ENCODE measurements around the gene PERM1.

The PERM1 gene

GRCh38 chr1:964691-965525 lies 17.0 kb downstream of the PERM1 start:
- TF ChIP-seq EGR1 (IDR thresholded peaks at IDR 0.05) (no peak), RAD21 (IDR thresholded peaks at IDR 0.05; ENCODE audit: low read depth) (no peak), TCF12 (IDR thresholded peaks at IDR 0.05; ENCODE audit: low read depth) (no peak), USF1 (IDR thresholded peaks at IDR 0.05) (no peak), TEAD4 (IDR thresholded peaks at IDR 0.05) (no peak), ZBTB7A (IDR thresholded peaks at IDR 0.05; ENCODE audit: low read depth) (no peak), YY1 (IDR thresholded peaks at IDR 0.05; ENCODE audit: low read depth) (no peak), FOXM1 (IDR thresholded peaks at IDR 0.05; ENCODE audit: borderline replicate concordance, low read depth) (no peak), NFIC (IDR thresholded peaks at IDR 0.05) (no peak), CEBPB (IDR thresholded peaks at IDR 0.05) (no peak), EP300 (IDR thresholded peaks at IDR 0.05; ENCODE audit: borderline replicate concordance) (no peak), CREB1 (IDR thresholded peaks at IDR 0.05; ENCODE audit: low read depth) (no peak), TAF1 (IDR thresholded peaks at IDR 0.05; ENCODE audit: low read depth) (no peak)
- TF ChIP-seq, protein P1, sequence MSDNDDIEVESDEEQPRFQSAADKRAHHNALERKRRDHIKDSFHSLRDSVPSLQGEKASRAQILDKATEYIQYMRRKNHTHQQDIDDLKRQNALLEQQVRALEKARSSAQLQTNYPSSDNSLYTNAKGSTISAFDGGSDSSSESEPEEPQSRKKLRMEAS (IDR thresholded peaks at IDR 0.05): no peak
- TF ChIP-seq, protein P2, sequence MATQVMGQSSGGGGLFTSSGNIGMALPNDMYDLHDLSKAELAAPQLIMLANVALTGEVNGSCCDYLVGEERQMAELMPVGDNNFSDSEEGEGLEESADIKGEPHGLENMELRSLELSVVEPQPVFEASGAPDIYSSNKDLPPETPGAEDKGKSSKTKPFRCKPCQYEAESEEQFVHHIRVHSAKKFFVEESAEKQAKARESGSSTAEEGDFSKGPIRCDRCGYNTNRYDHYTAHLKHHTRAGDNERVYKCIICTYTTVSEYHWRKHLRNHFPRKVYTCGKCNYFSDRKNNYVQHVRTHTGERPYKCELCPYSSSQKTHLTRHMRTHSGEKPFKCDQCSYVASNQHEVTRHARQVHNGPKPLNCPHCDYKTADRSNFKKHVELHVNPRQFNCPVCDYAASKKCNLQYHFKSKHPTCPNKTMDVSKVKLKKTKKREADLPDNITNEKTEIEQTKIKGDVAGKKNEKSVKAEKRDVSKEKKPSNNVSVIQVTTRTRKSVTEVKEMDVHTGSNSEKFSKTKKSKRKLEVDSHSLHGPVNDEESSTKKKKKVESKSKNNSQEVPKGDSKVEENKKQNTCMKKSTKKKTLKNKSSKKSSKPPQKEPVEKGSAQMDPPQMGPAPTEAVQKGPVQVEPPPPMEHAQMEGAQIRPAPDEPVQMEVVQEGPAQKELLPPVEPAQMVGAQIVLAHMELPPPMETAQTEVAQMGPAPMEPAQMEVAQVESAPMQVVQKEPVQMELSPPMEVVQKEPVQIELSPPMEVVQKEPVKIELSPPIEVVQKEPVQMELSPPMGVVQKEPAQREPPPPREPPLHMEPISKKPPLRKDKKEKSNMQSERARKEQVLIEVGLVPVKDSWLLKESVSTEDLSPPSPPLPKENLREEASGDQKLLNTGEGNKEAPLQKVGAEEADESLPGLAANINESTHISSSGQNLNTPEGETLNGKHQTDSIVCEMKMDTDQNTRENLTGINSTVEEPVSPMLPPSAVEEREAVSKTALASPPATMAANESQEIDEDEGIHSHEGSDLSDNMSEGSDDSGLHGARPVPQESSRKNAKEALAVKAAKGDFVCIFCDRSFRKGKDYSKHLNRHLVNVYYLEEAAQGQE (IDR thresholded peaks at IDR 0.05; ENCODE audit: low read depth): no peak

- no peak for TF ChIP-seq FOXM1 (IDR thresholded peaks at IDR 0.05; ENCODE audit: borderline replicate concordance, low read depth)
- TF ChIP-seq CREB1 (IDR thresholded peaks at IDR 0.05; ENCODE audit: low read depth): no peak
- TF ChIP-seq, protein P2 (IDR thresholded peaks at IDR 0.05; ENCODE audit: low read depth): no peak
- TF ChIP-seq RAD21 (IDR thresholded peaks at IDR 0.05; ENCODE audit: low read depth): no peak
- TF ChIP-seq, protein P1 (IDR thresholded peaks at IDR 0.05): no peak
- no peak for TF ChIP-seq YY1 (IDR thresholded peaks at IDR 0.05; ENCODE audit: low read depth)
- no peak for TF ChIP-seq TEAD4 (IDR thresholded peaks at IDR 0.05)
- no peak for TF ChIP-seq NFIC (IDR thresholded peaks at IDR 0.05)
- no peak for TF ChIP-seq EGR1 (IDR thresholded peaks at IDR 0.05)
- no peak for TF ChIP-seq EP300 (IDR thresholded peaks at IDR 0.05; ENCODE audit: borderline replicate concordance)
These were observed 18.0 kb downstream of the PERM1 start for GRCh38 chr1:963746-964525.

DNA sequence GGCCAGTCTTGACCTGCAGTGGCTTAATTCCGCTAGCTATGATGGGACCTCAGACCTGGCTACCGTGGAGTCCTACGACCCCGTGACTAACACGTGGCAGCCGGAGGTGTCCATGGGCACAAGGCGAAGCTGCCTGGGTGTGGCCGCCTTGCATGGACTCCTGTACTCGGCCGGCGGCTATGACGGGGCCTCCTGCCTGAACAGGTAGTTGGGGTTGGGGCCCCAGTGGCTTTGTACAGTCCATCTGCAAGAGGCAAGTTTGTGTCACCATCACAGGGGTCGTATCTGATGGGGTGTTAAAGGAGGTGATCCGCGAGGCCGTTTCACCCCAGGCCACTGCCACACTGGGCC lies 18.6 kb downstream of the PERM1 start:
- no peak for TF ChIP-seq EP300 (IDR thresholded peaks at IDR 0.05; ENCODE audit: borderline replicate concordance)
- TF ChIP-seq, protein P1 (IDR thresholded peaks at IDR 0.05): no peak
- no peak for TF ChIP-seq RAD21 (IDR thresholded peaks at IDR 0.05; ENCODE audit: low read depth)

DNA sequence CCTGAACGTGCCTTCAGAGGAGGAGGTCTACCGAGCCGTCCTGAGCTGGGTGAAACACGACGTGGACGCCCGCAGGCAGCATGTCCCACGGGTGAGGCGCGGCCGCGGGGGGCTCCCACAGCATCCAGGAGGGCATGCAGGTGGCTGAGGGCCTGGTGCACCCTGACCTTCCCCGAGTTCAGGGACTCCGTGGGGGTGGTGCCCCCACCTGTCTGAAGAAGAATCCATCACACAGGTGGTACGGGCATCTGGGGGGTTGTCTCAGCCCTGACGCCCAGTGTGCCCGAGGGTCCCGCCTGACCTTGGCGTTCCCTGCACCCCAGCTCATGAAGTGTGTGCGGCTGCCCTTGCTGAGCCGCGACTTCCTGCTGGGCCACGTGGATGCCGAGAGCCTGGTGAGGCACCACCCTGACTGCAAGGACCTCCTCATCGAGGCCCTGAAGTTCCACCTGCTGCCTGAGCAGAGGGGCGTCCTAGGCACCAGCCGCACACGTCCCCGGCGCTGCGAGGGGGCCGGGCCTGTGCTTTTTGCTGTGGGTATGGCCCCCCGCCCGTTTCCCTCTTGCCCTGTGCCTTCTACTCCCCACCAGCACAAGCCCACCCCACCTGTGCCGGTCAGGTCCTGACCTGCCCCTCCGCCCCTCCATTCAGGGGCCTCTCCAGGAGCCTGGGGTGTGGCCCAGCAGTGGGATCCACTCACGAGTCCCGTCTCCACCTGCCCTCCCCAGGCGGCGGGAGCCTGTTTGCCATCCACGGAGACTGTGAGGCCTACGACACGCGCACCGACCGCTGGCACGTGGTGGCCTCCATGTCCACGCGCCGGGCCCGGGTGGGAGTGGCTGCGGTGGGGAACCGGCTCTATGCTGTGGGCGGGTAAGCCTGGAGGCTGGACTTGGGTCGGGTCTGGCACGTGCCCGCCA lies 19.3 kb downstream of the PERM1 start:
- TF ChIP-seq NFIC (IDR thresholded peaks at IDR 0.05) (no peak), EP300 (IDR thresholded peaks at IDR 0.05; ENCODE audit: borderline replicate concordance) (no peak)

- TF ChIP-seq TCF12 (IDR thresholded peaks at IDR 0.05; ENCODE audit: low read depth) (no peak), TAF1 (IDR thresholded peaks at IDR 0.05; ENCODE audit: low read depth) (no peak), RAD21 (IDR thresholded peaks at IDR 0.05; ENCODE audit: low read depth) (no peak), USF1 (IDR thresholded peaks at IDR 0.05) (no peak), YY1 (IDR thresholded peaks at IDR 0.05; ENCODE audit: low read depth) (no peak), NFIC (IDR thresholded peaks at IDR 0.05) (no peak), FOXM1 (IDR thresholded peaks at IDR 0.05; ENCODE audit: borderline replicate concordance, low read depth) (no peak), EGR1 (IDR thresholded peaks at IDR 0.05) (no peak), TEAD4 (IDR thresholded peaks at IDR 0.05) (no peak), CEBPB (IDR thresholded peaks at IDR 0.05) (no peak), EP300 (IDR thresholded peaks at IDR 0.05; ENCODE audit: borderline replicate concordance) (no peak), ZBTB7A (IDR thresholded peaks at IDR 0.05; ENCODE audit: low read depth) (no peak; the same call in 1 of the 2 replicates), CREB1 (IDR thresholded peaks at IDR 0.05; ENCODE audit: low read depth) (no peak)
- TF ChIP-seq, protein P1 (IDR thresholded peaks at IDR 0.05): no peak
- TF ChIP-seq, protein P2 (IDR thresholded peaks at IDR 0.05; ENCODE audit: low read depth): no peak
These were observed 20.7 kb downstream of the PERM1 start for GRCh38 chr1:961132-961669.
